HPDE6-E6E7 (cell line): ENCODE results near the gene SCGB1D1.

Source experiments
- DNase-seq: peaks from one replicate; pipeline ENCODE4 v3.0.0; 2011; ENCODE audit warnings: missing footprints; ENCODE audit errors: extremely low spot score

The SCGB1D1 gene

GRCh38 chr11:62190011-62190410 lies at the start of gene SCGB1D1:
Gene SCGB1D1 (plus strand): TSS chr11:62190216. CDS start chr11:62190285, 69 bp downstream.
- no peak for DNase-seq

DNA sequence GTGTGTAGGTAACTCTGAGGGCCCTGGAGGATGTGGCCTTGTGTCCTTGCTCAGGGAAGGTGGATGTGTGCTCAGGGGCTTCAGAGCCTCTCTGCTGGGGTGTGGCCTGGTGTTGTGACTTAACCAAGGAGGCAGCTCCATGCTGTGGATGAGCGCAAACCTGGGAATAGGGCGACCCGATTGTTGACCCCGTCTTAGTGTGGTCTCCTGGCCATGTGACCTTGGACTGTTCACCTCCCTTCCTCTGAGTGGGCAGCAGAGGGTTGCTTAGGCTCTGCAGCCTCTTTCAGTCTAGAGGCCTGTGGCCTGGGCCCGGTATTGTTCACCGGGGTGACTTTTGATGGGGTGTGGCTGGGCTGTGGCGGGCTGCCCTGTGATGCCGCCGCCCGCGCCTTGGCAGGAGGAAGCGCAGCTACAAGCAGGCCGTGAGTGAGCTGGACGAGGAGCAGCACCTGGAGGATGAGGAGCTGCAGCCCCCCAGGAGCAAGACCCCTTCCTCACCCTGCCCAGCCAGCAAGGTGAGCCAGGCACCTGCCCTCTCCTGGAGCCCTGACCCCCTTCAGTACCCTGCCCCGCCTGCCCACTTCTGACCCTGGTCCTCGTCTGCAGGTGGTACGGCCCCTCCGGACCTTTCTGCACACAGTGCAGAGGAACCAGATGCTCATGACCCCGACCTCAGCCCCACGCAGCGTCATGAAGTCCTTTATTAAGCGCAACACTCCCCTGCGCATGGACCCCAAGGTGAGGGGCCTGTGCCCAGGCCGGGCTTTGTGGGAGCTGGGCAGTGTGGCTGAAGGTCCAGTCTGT lies 49.5 kb upstream of the SCGB1D1 start:
- no peak for DNase-seq

GRCh38 chr11:62141111-62142042 lies 48.6 kb upstream of the SCGB1D1 start:
- DNase-seq = no peak

GRCh38 chr11:62142043-62142375 lies 48.0 kb upstream of the SCGB1D1 start:
- no peak for DNase-seq

- no peak for DNase-seq
Measured at GRCh38 chr11:62142921-62143320, 47.1 kb upstream of the SCGB1D1 start.

DNA sequence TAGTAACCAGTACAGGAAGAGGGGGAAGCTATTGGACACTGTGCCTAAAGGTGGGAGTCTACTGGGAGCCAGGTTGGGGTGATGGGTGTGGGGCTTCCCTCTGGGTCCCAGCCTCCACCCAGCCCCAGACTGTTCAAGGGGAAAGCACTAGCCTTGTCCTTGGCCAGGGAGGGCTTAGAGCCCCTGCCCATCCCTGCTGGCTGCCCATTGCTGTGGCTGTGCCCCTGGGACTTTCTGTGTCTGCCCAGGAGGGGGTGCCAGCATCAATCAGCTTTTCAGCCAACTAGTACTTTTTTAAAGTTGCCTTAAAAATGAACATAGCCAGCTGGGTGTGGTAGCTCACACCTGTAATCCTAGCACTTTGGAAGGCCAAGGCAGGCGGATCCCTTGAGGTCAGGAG lies 46.3 kb upstream of the SCGB1D1 start:
- no peak for DNase-seq

DNA sequence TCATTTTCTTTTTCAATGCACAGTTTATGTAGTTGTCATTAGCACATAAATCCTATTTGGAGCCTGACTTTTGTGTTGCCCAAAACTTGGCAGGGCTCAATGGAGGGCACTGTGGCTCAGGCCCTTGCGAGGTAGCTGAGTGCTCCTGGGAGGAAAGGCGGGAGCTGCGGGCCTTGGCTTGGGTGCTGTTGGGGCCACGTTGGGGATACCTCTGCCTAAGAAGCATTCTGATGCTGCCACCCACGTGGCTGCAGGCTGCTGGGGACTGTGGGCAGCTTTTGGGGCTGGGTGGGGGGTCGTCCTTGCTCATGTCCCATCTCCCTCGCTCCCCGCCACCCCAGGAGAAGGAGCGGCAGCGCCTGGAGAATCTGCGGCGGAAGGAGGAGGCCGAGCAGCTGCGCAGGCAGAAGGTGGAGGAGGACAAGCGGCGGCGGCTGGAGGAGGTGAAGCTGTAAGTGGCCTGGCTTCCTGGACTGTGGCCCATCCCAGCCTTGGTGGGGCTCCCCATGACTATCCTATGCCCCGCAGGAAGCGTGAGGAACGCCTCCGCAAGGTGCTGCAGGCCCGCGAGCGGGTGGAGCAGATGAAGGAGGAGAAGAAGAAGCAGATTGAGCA lies 45.3 kb upstream of the SCGB1D1 start:
- no peak for DNase-seq

DNA sequence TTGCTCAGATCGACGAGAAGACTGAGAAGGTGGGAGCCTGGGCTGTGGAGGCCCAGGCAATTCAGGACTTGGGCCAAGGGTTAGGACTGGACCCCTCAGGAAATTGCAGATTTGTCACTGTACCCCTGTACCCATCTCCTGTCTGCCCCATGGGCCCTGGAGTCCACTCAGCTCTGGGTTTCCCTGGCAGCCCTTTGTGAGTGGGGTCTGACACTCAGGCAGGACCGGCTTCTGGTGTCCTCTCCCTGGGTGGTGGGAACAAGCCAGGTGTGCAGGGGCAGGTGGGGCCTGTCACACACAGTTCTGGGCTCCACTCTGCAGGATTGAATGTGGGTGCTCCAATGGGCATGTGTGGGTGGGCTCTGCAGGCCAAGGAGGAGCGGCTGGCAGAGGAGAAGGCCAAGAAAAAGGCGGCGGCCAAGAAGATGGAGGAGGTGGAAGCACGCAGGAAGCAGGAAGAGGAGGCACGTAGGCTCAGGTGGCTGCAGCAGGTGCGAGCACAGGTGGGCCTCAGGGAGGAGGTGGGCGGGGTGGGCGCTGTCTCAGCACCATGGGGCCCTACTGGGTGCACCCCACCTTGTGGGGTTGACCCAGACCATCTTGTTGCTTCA lies 44.6 kb upstream of the SCGB1D1 start:
- DNase-seq = no peak

GRCh38 chr11:62146476-62147200 lies 43.4 kb upstream of the SCGB1D1 start:
- DNase-seq = no peak

- DNase-seq = no peak
Measured at GRCh38 chr11:62147545-62147944, 42.5 kb upstream of the SCGB1D1 start.

DNA sequence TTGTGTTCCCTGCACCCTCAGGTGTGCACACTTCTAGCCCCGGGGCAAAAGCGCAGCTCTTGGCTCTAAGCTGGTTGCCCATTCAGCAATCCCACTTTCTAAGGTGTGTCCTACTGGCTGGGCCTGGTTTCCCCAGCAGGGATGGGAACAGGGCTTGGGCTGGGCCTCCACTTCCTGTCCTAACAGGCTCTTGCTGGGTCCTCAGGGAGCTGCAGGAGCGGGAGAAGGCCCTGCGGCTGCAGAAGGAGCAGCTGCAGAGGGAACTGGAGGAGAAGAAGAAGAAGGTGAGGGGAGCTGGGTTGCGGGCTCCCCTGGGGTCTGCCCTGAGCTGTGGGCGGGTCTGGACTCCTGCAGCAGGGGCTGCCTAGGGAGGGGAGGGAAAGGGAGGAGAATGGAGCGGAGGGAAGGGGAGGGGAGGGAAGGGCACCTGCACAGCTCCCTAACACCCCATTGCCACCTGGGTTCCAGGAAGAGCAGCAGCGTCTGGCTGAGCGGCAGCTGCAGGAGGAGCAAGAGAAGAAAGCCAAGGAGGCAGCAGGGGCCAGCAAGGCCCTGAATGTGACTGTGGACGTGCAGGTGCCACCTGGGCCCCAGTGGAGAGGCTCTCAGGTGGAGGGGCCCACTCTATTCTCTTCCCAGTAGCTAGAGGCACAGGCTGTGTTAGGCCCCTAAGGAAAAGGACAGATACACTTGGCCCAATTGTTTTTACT lies 41.6 kb upstream of the SCGB1D1 start:
- DNase-seq = no peak

DNA sequence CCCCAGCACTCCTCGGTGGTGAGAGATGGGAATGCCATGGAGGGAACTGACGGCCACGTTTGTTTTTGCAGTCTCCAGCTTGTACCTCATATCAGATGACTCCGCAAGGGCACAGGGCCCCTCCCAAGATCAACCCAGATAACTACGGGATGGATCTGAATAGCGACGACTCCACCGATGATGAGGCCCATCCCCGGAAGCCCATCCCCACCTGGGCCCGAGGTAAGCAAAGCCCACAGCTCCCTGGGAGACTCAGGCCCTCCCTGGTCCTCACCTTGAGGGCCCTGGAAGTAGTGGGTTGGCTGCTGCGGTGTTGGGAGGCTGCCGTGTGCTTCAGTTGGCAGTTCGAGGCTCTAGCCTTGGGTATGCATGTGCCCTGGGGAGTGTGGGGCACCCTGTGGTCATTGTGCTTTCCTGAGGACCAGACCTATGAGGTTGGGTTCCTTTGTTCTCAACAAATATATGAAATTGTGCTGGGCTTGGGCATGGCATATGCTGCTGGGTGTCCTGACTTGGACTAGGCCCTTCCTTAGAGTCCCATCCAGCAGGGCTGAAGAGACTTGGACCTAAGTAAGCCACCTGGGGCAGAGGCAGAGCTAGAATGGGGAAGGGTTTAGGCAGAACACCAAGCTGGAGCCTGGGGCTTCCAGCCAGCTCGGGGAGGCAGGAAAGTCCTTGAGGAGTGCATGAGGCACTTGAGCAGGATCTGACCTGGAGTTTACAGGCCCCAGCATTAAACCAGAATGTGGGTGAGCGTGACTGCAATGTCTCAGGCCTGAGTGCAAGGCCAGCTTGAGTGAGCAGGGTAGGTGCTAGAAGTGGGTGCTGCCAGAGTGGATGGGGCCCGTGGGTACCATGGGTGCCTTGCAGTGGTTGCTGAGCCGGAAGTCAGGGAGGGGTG lies 39.8 kb upstream of the SCGB1D1 start:
- DNase-seq = no peak

DNA sequence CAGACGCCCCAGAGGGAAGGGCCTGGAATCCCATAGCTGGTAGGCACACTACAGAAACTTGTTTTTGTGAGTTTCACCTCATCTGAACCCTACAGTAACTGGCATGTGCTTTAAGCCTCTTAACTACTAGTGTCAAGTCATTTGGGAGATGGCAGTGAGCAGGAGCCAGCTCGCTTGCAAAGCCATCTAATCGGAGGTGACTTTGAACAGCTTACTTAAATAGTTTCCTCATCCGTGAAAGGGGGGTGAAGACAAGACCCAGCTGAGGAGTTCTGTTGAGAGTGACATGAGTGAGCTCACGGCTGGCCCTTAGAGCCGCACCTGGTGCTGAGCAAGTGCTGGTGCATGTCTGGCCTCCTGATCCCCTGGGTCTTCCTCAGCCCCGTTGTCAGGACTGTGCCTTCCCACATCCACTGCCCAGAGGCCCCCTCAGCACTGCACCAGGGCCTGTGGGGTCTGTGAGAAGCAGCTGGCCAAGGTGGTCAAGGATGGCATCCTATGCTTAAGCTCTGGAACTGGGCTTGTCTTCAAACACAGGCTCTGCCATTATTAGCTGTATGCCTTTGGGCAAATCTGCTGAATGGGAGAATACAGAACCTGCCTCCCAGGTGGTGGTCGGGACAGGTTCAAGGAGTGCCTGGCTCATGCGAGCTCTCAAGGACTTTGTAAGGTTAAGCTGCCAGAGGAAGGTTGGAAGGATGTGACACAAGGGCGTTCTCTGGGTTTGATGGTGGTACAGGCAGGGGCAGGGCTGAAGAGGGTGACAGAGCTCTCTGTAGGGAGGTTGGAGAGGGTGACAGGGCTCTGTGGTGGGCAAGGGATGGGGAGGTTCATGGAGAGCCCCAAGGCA lies 38.9 kb upstream of the SCGB1D1 start:
- no peak for DNase-seq

DNA sequence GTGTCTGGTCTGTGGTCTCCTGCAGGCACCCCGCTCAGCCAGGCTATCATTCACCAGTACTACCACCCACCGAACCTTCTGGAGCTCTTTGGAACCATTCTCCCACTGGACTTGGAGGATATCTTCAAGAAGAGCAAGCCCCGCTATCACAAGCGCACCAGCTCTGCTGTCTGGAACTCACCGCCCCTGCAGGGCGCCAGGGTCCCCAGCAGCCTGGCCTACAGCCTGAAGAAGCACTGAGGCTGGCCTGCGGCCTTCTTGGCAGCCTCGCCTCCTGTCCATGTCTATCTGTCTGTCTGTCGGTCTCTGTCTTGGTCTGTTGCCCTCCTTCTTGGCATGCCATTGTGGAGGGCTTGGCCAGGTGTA lies 38.3 kb upstream of the SCGB1D1 start:
- DNase-seq = no peak

DNA sequence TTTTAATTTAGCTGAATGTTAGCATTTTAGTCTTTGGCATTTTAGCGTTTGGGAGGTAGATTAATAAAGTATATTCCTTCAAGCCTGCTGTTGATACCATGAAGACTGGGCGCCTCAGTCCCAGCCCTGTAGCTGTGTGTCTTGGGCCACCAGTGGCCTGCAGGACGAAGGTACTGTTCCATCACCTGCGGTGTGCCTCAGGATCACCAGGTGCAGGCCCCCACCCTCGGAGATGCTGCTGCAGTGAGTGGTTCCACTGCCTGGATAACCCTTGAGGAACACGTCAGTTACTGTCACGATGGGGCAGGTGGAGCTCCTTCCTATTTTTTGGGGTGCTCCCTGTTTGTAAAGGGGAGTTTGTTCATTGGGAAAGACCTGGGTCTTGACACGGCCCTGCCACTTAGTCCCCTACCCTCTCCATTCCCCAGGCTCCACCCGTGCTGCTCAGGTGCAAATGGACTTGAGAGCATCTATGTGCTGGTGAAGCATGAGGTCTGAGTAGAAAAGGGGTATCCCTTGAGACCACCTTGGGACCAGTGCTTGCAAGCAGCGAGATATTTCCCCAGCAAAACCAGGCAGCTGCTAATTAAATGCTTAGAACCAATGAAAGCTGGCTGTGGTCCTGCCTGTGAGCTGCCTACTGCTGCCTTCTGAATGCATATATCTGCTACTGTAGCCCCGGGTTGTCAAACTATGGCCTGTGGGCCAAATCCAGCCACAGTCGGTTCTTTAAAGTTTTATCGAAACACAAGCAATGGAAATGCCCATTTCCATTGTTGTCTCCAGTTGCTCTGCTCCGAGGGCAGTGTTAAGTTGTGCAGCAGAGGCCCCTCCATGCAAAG lies 37.5 kb upstream of the SCGB1D1 start:
- DNase-seq = no peak

- DNase-seq = no peak
Measured at GRCh38 chr11:62153087-62153395, 37.0 kb upstream of the SCGB1D1 start.

GRCh38 chr11:62153617-62154016 lies 36.4 kb upstream of the SCGB1D1 start:
- DNase-seq = no peak

- DNase-seq = no peak
Measured at GRCh38 chr11:62157603-62158002, 32.4 kb upstream of the SCGB1D1 start.
